ENCODE data around the gene SFSWAP. TPM values are rescaled to one million over a fixed set of nuclear protein-coding genes. Genes with fewer than 3 reads are reported as not detected.
"Not testable (repeated sequence)": the region's sequence is repeated elsewhere in the genome, so short reads cannot be mapped to it uniquely, and the experiment has no call there.

SFSWAP gene
- polyA plus RNA-seq, 3 donors = 38.9 to 42.7 (median 39.5) TPM

DNA sequence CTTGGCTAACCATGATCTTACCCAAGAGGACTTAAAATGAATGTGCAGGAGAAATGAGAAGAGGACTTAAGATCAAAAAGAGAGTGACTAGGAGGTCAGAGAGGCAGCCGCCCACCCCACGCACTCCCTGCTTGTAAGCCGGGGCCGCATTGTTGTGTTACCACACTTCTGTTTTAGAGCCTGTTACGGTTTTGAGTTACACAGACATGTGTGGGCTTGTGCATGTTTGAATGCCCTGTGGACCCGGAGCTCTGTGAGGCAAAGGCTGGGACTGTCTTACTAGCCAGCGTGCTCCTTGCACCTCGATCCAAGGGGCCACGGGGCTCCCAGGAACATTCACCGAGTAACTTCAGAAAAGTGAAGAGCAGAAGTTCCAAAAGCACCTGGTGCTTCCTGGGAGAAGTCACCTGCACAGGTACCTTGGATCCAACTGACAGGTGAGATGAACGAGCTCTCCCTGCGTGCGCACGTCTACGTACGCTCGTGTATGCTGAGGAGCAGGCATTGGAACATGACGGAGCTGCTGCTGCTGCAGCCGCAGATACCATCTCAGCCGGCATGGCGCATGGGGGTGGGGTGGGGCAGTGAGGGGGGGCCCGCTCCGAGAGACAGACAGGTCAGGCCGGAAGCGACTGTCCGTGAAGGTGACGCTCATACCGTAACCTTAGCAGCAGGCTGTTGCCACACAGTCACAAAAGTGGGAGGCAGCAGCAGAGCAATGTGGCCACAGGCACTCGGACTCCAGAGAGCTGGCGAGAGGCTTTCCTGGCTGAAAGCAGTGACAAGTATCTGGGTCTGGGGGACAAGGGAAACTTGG, 23.7 kb downstream of the SFSWAP start:
- DNase-seq (ENCODE audit: low read depth in 3 of 3, low spot score in 2 of 3) = no peak

- no peak for DNase-seq (ENCODE audit: low read depth in 3 of 3, low spot score in 2 of 3)
Measured at GRCh38 chr12:131735153-131735456, 24.2 kb downstream of the SFSWAP start.

GRCh38 chr12:131735476-131736445, 24.9 kb downstream of the SFSWAP start:
- no peak for DNase-seq (ENCODE audit: low read depth in 3 of 3, low spot score in 2 of 3)

- no peak for DNase-seq (ENCODE audit: low read depth in 3 of 3, low spot score in 2 of 3)
Measured at GRCh38 chr12:131736446-131737149, 25.7 kb downstream of the SFSWAP start.

- DNase-seq (ENCODE audit: low read depth in 3 of 3, low spot score in 2 of 3) = no peak
Measured at GRCh38 chr12:131737150-131737827, 26.4 kb downstream of the SFSWAP start.

DNA sequence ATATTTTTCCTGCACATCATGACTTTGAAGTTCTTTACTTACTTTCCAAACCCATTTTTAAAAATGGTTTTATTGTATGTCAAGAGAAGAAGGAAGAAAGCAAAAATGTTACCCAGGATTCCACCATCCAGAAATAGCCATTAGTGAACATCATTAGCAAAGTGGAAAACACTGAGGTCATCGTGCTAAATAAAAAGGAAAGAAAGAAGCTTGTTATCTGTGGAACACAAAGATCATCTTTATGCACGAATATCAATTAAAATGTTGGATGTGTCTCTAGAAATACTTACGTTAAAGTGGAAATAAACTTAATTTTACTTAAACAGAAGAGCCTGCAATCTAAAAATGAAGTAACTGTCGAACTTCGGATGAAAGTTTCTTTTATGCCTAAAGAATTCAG, 27.3 kb downstream of the SFSWAP start:
- no peak for DNase-seq (ENCODE audit: low read depth in 3 of 3, low spot score in 2 of 3)

GRCh38 chr12:131740626-131741025, 29.7 kb downstream of the SFSWAP start:
- no peak for DNase-seq (ENCODE audit: low read depth in 3 of 3, low spot score in 2 of 3)

- DNase-seq (ENCODE audit: low read depth in 3 of 3, low spot score in 2 of 3) = not testable (repeated sequence)
Measured at GRCh38 chr12:131742761-131743160, 31.9 kb downstream of the SFSWAP start.

DNA sequence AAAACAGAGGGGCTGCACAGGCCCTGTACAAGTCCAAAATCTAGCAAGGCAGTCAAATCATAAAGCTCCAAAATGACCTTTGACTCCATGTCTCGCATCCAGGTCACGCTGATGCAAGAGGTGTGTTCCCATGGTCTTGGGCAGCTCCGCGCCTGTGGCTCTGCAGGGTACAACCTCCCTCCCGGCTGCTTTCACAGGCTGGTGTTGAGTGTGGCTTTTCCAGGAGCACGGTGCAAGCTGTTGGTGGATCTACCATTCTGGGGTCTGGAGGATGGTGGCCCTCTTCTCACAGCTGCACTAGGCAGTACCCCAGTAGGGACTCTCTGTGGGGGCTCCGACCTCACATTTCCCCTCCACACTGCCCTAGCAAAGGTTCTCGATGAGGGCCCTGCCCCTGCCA, 32.5 kb downstream of the SFSWAP start:
- not testable (repeated sequence) for DNase-seq (ENCODE audit: low read depth in 3 of 3, low spot score in 2 of 3)

DNA sequence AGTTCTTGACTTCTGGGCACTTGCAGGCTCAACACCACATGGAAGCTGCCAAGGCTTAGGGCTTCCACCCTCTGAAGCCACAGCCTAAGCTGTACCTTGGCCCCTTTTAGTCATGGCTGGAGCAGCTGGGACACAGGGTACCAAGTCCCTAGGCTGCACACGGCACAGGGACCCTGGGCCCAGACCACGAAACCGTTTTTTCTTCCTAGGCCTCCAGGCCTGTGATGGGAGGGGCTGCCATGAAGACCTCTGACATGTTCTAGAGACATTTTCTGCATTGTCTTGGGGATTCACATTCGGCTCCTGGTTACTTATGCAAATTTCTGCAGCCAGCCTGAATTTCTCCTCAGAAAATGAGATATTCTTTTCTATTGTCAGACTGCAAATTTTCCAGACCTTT, 33.0 kb downstream of the SFSWAP start:
- DNase-seq (ENCODE audit: low read depth in 3 of 3, low spot score in 2 of 3) = not testable (repeated sequence)

- DNase-seq (ENCODE audit: low read depth in 3 of 3, low spot score in 2 of 3) = not testable (repeated sequence)
Measured at GRCh38 chr12:131744675-131745074, 33.8 kb downstream of the SFSWAP start.

- DNase-seq (ENCODE audit: low read depth in 3 of 3, low spot score in 2 of 3) = no peak
Measured at GRCh38 chr12:131745706-131746105, 34.8 kb downstream of the SFSWAP start.

GRCh38 chr12:131747276-131748177, 36.6 kb downstream of the SFSWAP start:
- no peak for DNase-seq (ENCODE audit: low read depth in 3 of 3, low spot score in 2 of 3)

DNA sequence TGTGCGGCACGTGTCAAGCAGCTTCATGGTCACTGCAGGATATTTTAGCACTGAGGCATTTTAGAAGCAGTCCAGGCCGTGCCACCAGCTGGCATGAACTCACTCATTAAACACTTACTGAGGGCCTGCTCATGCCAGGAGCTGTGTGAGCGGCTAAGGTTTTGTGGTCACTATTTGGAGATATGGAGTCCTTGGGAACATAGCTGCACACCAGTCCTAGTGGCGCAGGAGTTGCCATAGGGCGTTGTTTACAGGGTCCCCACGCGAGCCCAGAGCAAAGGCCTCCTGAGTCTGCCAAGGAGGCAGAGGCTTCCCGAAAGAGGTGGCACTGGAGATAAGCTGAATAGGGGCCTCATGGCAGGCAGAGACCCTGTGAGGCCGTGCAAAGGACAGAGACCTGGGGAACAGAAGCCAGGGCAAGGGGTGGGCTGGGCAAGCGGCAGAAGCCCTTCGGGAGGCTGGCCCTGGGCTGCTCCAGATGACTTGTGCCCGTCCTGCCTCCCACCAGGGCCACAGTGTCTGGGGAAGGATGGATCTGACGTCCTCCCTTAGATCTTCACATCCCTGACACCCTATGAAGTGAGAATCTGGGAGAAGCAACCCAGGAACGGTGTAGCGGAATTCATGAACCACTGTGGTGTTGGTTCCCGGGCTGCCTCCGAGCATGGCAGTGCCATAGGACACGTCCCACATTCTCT, 38.9 kb downstream of the SFSWAP start:
- no peak for DNase-seq (ENCODE audit: low read depth in 3 of 3, low spot score in 2 of 3)

DNA sequence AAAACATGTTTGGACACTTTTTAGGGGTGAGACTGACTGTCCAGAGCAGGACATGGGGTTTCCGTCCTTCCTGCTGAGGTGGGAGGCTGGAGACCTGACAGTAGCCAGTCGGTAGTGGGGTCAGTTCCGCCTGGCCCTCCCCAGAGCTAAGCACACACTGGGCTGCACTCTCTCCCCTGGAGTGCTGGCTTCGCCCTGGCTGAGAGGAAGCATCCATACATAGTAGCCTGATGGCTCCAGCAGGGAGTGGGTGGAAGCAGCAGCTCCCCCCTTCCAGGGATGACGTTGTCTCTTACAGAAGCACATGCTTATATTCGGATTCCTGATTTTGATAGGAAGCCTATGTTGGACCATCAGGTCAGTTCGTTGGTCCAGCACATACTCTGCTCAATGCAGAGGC, 40.4 kb downstream of the SFSWAP start:
- DNase-seq (ENCODE audit: low read depth in 3 of 3, low spot score in 2 of 3) = no peak

- DNase-seq (ENCODE audit: low read depth in 3 of 3, low spot score in 2 of 3) = no peak
Measured at GRCh38 chr12:131752451-131752850, 41.6 kb downstream of the SFSWAP start.

- DNase-seq (ENCODE audit: low read depth in 3 of 3, low spot score in 2 of 3) = no peak
Measured at GRCh38 chr12:131753005-131753404, 42.1 kb downstream of the SFSWAP start.

GRCh38 chr12:131753757-131754156, 42.9 kb downstream of the SFSWAP start:
- no peak for DNase-seq (ENCODE audit: low read depth in 3 of 3, low spot score in 2 of 3)

GRCh38 chr12:131754184-131754583, 43.3 kb downstream of the SFSWAP start:
- no peak for DNase-seq (ENCODE audit: low read depth in 3 of 3, low spot score in 2 of 3)

Data from right renal cortex interstitium (tissue), 3 donors.